ENCODE measurements around the gene RUNX2. TPM values are rescaled to one million over a fixed set of nuclear protein-coding genes. Genes with fewer than 3 reads are reported as not detected.

RUNX2 gene
- total RNA-seq, 4 donors from 2014 or later = 1.4 to 40.4 (median 5.1) TPM

DNA sequence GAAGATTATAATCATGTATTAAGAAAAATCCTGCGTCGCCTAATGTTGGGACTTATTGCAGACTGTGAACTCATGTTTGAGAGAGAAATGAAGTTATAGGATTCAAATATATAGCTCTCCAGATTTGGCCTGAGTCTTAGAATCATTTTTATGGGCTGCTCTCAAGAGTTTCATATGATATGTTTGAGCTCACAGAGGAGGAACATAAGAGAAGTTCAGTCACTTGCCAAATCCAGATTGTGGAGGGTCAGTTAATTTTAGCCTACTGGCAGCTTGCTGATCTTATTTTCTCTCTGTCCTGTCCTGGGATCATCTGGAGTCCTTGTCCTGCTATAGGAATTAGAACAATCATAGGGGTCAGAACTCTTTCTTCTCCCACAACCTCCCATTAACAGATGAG, 235.7 kb downstream of the RUNX2 start:
- no peaks in the 10 kb centered on the region for H3K27me3 ChIP-seq
- no peaks in the 10 kb centered on the region for H3K9me3 ChIP-seq
- TF ChIP-seq POLR2A (IDR thresholded peaks at IDR 0.05) = no peak
- TF ChIP-seq, protein P1, sequence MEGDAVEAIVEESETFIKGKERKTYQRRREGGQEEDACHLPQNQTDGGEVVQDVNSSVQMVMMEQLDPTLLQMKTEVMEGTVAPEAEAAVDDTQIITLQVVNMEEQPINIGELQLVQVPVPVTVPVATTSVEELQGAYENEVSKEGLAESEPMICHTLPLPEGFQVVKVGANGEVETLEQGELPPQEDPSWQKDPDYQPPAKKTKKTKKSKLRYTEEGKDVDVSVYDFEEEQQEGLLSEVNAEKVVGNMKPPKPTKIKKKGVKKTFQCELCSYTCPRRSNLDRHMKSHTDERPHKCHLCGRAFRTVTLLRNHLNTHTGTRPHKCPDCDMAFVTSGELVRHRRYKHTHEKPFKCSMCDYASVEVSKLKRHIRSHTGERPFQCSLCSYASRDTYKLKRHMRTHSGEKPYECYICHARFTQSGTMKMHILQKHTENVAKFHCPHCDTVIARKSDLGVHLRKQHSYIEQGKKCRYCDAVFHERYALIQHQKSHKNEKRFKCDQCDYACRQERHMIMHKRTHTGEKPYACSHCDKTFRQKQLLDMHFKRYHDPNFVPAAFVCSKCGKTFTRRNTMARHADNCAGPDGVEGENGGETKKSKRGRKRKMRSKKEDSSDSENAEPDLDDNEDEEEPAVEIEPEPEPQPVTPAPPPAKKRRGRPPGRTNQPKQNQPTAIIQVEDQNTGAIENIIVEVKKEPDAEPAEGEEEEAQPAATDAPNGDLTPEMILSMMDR (IDR thresholded peaks at IDR 0.05) = no peak
- H3K36me3 ChIP-seq = no peaks in the 10 kb centered on the region
- no peak for DNase-seq
- H3K27ac ChIP-seq = no peak overlapping the region
- no peak overlapping the region for H3K4me3 ChIP-seq
- no peaks in the 10 kb centered on the region for H3K4me1 ChIP-seq

DNA sequence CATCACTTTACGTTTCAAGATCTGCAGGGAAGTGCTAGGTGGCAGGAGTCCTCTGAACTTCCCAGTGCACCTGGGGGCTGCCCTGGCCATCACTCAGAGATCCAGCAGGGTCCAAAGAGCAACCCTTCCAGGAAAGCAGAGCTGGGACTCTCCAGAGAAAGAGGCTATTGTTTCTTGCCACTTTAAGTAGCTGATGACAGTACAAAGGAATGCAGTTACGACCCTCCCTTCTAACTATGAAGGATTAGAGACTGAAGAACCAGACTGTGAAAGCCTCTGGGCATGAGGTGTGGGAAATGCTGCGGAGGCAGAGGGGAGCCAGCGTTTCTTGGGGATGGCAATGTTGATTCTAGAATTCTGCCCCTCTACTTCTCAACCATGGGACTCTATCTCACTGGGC, 238.8 kb downstream of the RUNX2 start:
- no peaks in the 10 kb centered on the region for H3K4me1 ChIP-seq
- no peak for DNase-seq
- H3K4me3 ChIP-seq = no peak overlapping the region
- TF ChIP-seq, protein P1 (IDR thresholded peaks at IDR 0.05) = no peak
- TF ChIP-seq POLR2A (IDR thresholded peaks at IDR 0.05) = no peak
- H3K36me3 ChIP-seq = no peaks in the 10 kb centered on the region
- H3K27ac ChIP-seq = no peak overlapping the region
- H3K27me3 ChIP-seq = no peaks in the 10 kb centered on the region
- H3K9me3 ChIP-seq = no peaks in the 10 kb centered on the region

DNA sequence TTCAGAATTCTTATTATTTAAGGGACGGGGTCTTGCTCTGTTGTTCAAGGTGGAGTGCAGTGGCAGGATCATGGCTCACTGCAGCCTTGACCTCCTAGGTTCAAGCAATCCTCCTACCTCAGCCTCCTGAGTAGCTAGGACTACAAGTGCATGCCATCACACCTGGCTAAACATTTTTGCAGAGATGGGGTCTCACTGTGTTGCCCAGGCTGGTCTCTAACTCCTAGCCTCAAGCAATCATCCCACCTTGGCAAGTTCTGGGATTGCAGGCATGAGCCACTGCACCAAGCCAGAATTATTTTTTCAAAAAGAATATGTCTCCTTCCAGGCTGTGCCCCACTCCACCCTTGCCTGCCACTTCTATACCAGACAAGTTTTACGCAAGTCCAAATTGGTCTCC, 239.7 kb downstream of the RUNX2 start:
- Histone ChIP-seq H3K27ac (no peak overlapping the region), H3K36me3 (no peaks in the 10 kb centered on the region), H3K4me3 (no peak overlapping the region), H3K27me3 (no peaks in the 10 kb centered on the region), H3K9me3 (no peaks in the 10 kb centered on the region), H3K4me1 (no peaks in the 10 kb centered on the region)
- DNase-seq = no peak
- TF ChIP-seq, protein P1 (IDR thresholded peaks at IDR 0.05) = no peak
- TF ChIP-seq POLR2A (IDR thresholded peaks at IDR 0.05) = no peak

- Histone ChIP-seq H3K27ac (no peak overlapping the region), H3K4me1 (no peaks in the 10 kb centered on the region), H3K9me3 (no peaks in the 10 kb centered on the region), H3K27me3 (no peaks in the 10 kb centered on the region), H3K36me3 (no peaks in the 10 kb centered on the region), H3K4me3 (no peak overlapping the region)
- DNase-seq = no peak
- TF ChIP-seq, protein P1 (IDR thresholded peaks at IDR 0.05) = no peak
- TF ChIP-seq POLR2A (IDR thresholded peaks at IDR 0.05) = no peak
Measured at GRCh38 chr6:45568626-45569025, 240.5 kb downstream of the RUNX2 start.

- no peak for DNase-seq
- H3K9me3 ChIP-seq = no peaks in the 10 kb centered on the region
- H3K4me3 ChIP-seq = no peak overlapping the region
- TF ChIP-seq, protein P1 (IDR thresholded peaks at IDR 0.05) = no peak
- TF ChIP-seq POLR2A (IDR thresholded peaks at IDR 0.05) = no peak
- no peaks in the 10 kb centered on the region for H3K27me3 ChIP-seq
- no peaks in the 10 kb centered on the region for H3K4me1 ChIP-seq
- no peak overlapping the region for H3K27ac ChIP-seq
- no peaks in the 10 kb centered on the region for H3K36me3 ChIP-seq
Measured at GRCh38 chr6:45569210-45569945, 241.2 kb downstream of the RUNX2 start.

Data from Peyer's patch (tissue), 4 donors.